Lower leg skin (tissue), 3 donors: ENCODE data around the gene TMUB2.

ENCODE experiments used
- POLR2A ChIP-seq, 2 donors: fragments of 450-650 bp; IDR thresholded peaks; one replicate each; pipeline ENCODE4 v1.6.1; 2016 to 2017; ENCODE audit warnings: antibody characterized with exemption in 2 of 2, mild to moderate bottlenecking in 1 of 2, moderate library complexity in 1 of 2
- TF ChIP-seq, protein P1 (sequence below), 3 donors: fragments of 450-650 bp; IDR thresholded peaks; one replicate each; pipeline ENCODE4 v1.5.1; 2016; ENCODE audit warnings: antibody characterized with exemption in 3 of 3, mild to moderate bottlenecking in 3 of 3, moderate library complexity in 2 of 3

DNA sequence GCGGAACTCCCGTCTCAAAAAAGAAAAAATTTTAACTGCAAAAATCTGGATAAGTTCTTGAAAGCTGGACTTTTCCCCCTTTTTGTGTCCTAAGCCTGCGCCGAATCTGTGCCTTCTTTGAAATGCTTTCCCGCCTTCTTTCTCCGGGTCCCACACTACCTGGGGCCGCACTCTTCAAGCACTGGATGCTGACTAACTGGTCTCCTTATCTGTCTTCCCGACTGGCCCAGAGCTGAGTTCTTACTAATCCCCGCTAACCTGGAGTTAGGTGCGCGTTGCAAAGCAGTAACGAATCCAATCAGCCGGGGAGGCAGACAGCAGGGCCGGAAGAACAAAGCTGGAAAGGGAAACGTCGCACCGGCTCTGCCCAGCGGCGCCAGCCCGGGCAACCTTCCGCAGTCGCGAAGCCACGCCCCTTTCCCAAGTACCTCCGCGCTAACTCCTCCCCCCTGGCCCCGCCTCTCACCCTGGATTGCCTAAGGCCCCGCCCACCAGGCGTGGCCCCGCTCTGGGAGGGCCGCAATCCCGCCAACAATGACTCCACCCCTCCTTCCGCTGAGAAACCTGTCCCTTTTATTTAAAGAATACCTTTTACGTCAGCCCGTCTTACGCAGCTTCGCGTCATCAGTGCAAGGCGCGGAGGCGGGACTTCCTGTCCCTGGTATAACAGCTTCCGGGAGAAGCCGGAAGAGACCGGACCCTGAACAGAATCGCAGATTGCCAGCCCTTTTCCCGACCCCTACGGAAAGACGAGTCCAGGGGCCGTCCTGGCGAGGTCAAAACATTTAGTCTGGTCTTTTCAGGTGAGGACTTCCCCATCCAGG lies at the start of gene TMUB2:
- peak in 1 of 2 donors; percentile 54 for TF ChIP-seq POLR2A (IDR thresholded peaks at IDR 0.05)
- TF ChIP-seq, protein P1, sequence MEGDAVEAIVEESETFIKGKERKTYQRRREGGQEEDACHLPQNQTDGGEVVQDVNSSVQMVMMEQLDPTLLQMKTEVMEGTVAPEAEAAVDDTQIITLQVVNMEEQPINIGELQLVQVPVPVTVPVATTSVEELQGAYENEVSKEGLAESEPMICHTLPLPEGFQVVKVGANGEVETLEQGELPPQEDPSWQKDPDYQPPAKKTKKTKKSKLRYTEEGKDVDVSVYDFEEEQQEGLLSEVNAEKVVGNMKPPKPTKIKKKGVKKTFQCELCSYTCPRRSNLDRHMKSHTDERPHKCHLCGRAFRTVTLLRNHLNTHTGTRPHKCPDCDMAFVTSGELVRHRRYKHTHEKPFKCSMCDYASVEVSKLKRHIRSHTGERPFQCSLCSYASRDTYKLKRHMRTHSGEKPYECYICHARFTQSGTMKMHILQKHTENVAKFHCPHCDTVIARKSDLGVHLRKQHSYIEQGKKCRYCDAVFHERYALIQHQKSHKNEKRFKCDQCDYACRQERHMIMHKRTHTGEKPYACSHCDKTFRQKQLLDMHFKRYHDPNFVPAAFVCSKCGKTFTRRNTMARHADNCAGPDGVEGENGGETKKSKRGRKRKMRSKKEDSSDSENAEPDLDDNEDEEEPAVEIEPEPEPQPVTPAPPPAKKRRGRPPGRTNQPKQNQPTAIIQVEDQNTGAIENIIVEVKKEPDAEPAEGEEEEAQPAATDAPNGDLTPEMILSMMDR (IDR thresholded peaks at IDR 0.05): no peak
